ENCODE measurements around the gene PSENEN.

Gene PSENEN

GRCh38 chr19:35774274-35775045 lies 29.0 kb downstream of the PSENEN start:
- Histone ChIP-seq H3K36me3 (ENCODE audit: insufficient read depth, insufficient read length, low read length) (no peaks in the 10 kb centered on the region), H3K9ac (ENCODE audit: insufficient read length, low read depth) (no peak overlapping the region), H3K9me3 (ENCODE audit: insufficient read depth, low read length) (no peaks in the 10 kb centered on the region), H3K4me3 (ENCODE audit: insufficient read length, low read depth) (no peak overlapping the region), H3K4me1 (ENCODE audit: insufficient read depth, insufficient read length) (peaks cover 15% of the 10 kb centered on the region), H3K27me3 (ENCODE audit: insufficient read depth, insufficient read length) (peaks cover 25% of the 10 kb centered on the region)
- no peak for DNase-seq (ENCODE audit: low read depth, low spot score)
- TF ChIP-seq YY1 (IDR thresholded peaks at IDR 0.05; ENCODE audit: insufficient read depth, insufficient read length): no peak
- TF ChIP-seq ZNF274 (IDR thresholded peaks at IDR 0.05; ENCODE audit: low read depth, low read length): no peak
- TF ChIP-seq SUZ12 (IDR thresholded peaks at IDR 0.05; ENCODE audit: extremely low read depth, insufficient read depth, insufficient read length): no peak

DNA sequence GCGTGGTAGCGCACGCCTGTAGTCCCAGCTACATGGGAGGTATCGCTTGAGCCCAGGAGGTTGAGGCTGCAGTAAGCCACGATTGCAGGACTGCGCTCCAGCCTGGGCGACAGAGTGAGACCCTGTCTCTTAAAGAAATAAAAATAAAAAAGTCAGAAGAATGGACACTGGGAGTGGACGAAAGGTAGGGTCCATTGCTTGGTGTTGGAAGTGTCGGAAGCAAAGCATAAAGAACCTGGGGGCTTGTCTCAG lies 29.5 kb downstream of the PSENEN start:
- Histone ChIP-seq H3K27me3 (ENCODE audit: insufficient read depth, insufficient read length) (peaks cover 25% of the 10 kb centered on the region), H3K4me3 (ENCODE audit: insufficient read length, low read depth) (no peak overlapping the region), H3K9ac (ENCODE audit: insufficient read length, low read depth) (no peak overlapping the region), H3K36me3 (ENCODE audit: insufficient read depth, insufficient read length, low read length) (no peaks in the 10 kb centered on the region), H3K4me1 (ENCODE audit: insufficient read depth, insufficient read length) (peaks cover 15% of the 10 kb centered on the region), H3K9me3 (ENCODE audit: insufficient read depth, low read length) (no peaks in the 10 kb centered on the region)
- TF ChIP-seq ZNF274 (IDR thresholded peaks at IDR 0.05; ENCODE audit: low read depth, low read length) (no peak), SUZ12 (IDR thresholded peaks at IDR 0.05; ENCODE audit: extremely low read depth, insufficient read depth, insufficient read length) (no peak), YY1 (IDR thresholded peaks at IDR 0.05; ENCODE audit: insufficient read depth, insufficient read length) (no peak)
- DNase-seq (ENCODE audit: low read depth, low spot score): no peak

GRCh38 chr19:35775298-35776101 lies 30.0 kb downstream of the PSENEN start, which contains the start of gene ARHGAP33:
Gene ARHGAP33, plus strand, starts transcription at chr19:35775564. Its CDS starts 95 bp downstream, at chr19:35775659.
- TF ChIP-seq YY1 (IDR thresholded peaks at IDR 0.05; ENCODE audit: insufficient read depth, insufficient read length) (no peak), SUZ12 (IDR thresholded peaks at IDR 0.05; ENCODE audit: extremely low read depth, insufficient read depth, insufficient read length) (no peak), ZNF274 (IDR thresholded peaks at IDR 0.05; ENCODE audit: low read depth, low read length) (no peak)
- peak within 1 kb of the TSS; percentile 56 for H3K9ac ChIP-seq (ENCODE audit: insufficient read length, low read depth)
- H3K36me3 ChIP-seq (ENCODE audit: insufficient read depth, insufficient read length, low read length): no peaks in the 10 kb centered on the region
- H3K4me1 ChIP-seq (ENCODE audit: insufficient read depth, insufficient read length): peaks cover 15% of the 10 kb centered on the region
- H3K9me3 ChIP-seq (ENCODE audit: insufficient read depth, low read length): no peaks in the 10 kb centered on the region
- H3K27me3 ChIP-seq (ENCODE audit: insufficient read depth, insufficient read length): peaks cover 25% of the 10 kb centered on the region
- peak within 1 kb of the TSS; percentile 51 for H3K4me3 ChIP-seq (ENCODE audit: insufficient read length, low read depth)
- peak; percentile 87 for DNase-seq (ENCODE audit: low read depth, low spot score)

DNA sequence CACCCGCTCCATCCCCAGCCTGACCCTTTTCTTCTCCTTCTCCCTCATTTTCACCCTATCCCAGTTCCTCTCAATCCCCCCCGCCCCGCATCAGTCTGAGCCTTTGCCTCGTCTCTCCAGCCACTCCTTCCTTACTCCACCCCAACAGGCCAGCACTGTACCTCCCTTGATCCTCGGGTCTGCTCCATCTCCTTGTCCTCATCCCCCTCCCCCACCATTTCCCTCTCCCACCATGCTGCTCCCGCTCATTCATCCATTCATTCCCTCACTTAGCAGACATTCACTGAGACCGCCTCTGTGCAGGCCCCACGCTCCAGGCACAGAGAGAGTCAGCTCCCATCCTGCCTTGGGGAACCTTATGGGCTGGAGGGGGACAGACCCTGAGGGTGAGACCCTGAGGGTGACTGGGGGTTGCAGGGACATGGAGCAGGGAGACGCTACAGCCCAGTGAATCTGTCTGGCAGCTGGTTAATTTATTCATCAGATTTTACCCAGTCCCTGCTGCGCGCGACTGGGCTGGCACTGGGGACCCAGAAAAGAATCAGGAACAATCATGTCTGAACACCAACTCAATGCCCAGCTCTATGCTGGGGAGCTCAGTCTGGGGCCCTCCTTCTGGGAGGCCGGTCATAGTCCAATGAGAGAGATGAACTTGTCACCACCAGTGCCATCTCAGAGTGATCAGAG lies 30.8 kb downstream of the PSENEN start:
- Histone ChIP-seq H3K27me3 (ENCODE audit: insufficient read depth, insufficient read length) (peaks cover 25% of the 10 kb centered on the region), H3K4me1 (ENCODE audit: insufficient read depth, insufficient read length) (peaks cover 16% of the 10 kb centered on the region), H3K4me3 (ENCODE audit: insufficient read length, low read depth) (no peak overlapping the region), H3K9me3 (ENCODE audit: insufficient read depth, low read length) (no peaks in the 10 kb centered on the region), H3K36me3 (ENCODE audit: insufficient read depth, insufficient read length, low read length) (no peaks in the 10 kb centered on the region), H3K9ac (ENCODE audit: insufficient read length, low read depth) (no peak overlapping the region)
- no peak for TF ChIP-seq YY1 (IDR thresholded peaks at IDR 0.05; ENCODE audit: insufficient read depth, insufficient read length)
- TF ChIP-seq SUZ12 (IDR thresholded peaks at IDR 0.05; ENCODE audit: extremely low read depth, insufficient read depth, insufficient read length): no peak
- no peak for TF ChIP-seq ZNF274 (IDR thresholded peaks at IDR 0.05; ENCODE audit: low read depth, low read length)
- no peak for DNase-seq (ENCODE audit: low read depth, low spot score)

DNA sequence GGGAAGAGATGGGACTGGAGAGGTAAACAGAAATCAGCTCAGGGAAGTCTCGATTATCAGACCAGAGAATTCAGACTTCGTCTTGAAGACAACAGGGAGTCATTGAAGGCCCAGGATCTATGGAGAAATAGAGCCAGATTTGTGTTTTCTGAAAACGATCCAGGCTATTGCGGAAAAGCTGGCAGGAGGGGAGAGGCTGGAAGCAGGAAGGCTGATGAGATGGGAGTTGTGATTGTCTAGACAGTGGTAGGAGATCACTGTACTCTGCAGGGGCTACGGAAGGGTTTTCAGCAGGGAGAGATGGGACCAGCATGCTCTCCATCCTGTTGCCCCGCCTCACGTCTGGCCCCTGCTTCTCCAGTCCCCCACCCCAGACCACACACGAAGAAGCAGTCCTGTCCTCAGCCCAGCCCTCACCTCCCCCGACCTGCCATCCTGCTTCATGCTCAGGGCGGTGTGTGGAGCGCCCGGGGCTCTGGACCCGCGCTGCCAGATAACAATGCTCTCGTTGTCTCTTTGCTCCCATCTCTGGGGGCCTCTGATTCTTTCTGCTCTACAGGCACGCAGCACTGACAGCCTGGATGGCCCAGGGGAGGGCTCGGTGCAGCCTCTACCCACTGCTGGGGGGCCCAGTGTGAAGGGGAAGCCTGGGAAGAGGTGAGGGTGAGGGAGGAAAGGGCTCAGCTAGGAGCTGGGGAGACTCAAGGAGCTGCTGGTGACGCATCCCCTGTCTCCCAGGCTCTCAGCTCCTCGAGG lies 31.8 kb downstream of the PSENEN start:
- Histone ChIP-seq H3K9me3 (ENCODE audit: insufficient read depth, low read length) (no peaks in the 10 kb centered on the region), H3K4me3 (ENCODE audit: insufficient read length, low read depth) (no peak overlapping the region), H3K4me1 (ENCODE audit: insufficient read depth, insufficient read length) (peaks cover 22% of the 10 kb centered on the region), H3K9ac (ENCODE audit: insufficient read length, low read depth) (peak overlapping the region; percentile 51), H3K36me3 (ENCODE audit: insufficient read depth, insufficient read length, low read length) (no peaks in the 10 kb centered on the region), H3K27me3 (ENCODE audit: insufficient read depth, insufficient read length) (peaks cover 25% of the 10 kb centered on the region)
- peak; percentile 40 for DNase-seq (ENCODE audit: low read depth, low spot score)
- TF ChIP-seq YY1 (IDR thresholded peaks at IDR 0.05; ENCODE audit: insufficient read depth, insufficient read length) (no peak), ZNF274 (IDR thresholded peaks at IDR 0.05; ENCODE audit: low read depth, low read length) (no peak), SUZ12 (IDR thresholded peaks at IDR 0.05; ENCODE audit: extremely low read depth, insufficient read depth, insufficient read length) (no peak)

DNA sequence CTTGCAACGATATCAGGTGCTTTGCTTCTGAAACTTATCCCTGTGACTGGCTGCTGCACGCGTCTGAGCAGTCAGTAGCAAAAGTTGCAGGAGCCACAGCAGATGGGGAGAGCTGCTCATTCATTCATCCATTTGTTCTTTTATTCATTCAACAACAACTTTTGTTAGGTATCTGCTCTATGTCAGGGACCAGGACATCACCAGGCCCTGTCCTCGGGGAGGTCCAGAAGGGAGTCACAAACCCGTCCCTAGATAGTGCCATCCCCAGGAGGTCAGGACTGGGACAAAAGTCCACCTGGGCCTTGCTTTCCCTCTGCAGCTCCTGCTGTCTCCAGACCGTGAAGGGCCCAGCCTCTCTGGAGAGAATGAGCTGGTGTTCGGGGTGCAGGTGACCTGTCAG lies 32.5 kb downstream of the PSENEN start:
- H3K4me1 ChIP-seq (ENCODE audit: insufficient read depth, insufficient read length): peaks cover 22% of the 10 kb centered on the region
- no peak overlapping the region for H3K4me3 ChIP-seq (ENCODE audit: insufficient read length, low read depth)
- H3K36me3 ChIP-seq (ENCODE audit: insufficient read depth, insufficient read length, low read length): no peaks in the 10 kb centered on the region
- H3K9ac ChIP-seq (ENCODE audit: insufficient read length, low read depth): peak overlapping the region; percentile 21
- H3K27me3 ChIP-seq (ENCODE audit: insufficient read depth, insufficient read length): peaks cover 25% of the 10 kb centered on the region
- DNase-seq (ENCODE audit: low read depth, low spot score): no peak
- H3K9me3 ChIP-seq (ENCODE audit: insufficient read depth, low read length): no peaks in the 10 kb centered on the region
- TF ChIP-seq ZNF274 (IDR thresholded peaks at IDR 0.05; ENCODE audit: low read depth, low read length): no peak
- no peak for TF ChIP-seq YY1 (IDR thresholded peaks at IDR 0.05; ENCODE audit: insufficient read depth, insufficient read length)
